ENCODE results near the gene TBC1D1.

The TBC1D1 gene

GRCh38 chr4:37896206-37896860 is 5.4 kb downstream of the TBC1D1 start:
- H3K9me3 ChIP-seq (ENCODE audit: control insufficient read depth, insufficient read depth, low read length): no peaks in the 10 kb centered on the region
- no peaks in the 10 kb centered on the region for H3K36me3 ChIP-seq (ENCODE audit: insufficient read depth, low read length)
- no peak overlapping the region for H3K9ac ChIP-seq (ENCODE audit: low read depth, low read length)
- no peaks in the 10 kb centered on the region for H3K4me1 ChIP-seq (ENCODE audit: insufficient read depth, low read length)

GRCh38 chr4:37902212-37902611 is 11.3 kb downstream of the TBC1D1 start:
- Histone ChIP-seq H3K9ac (ENCODE audit: low read depth, low read length) (no peak overlapping the region), H3K36me3 (ENCODE audit: insufficient read depth, low read length) (no peaks in the 10 kb centered on the region), H3K9me3 (ENCODE audit: control insufficient read depth, insufficient read depth, low read length) (no peaks in the 10 kb centered on the region), H3K4me1 (ENCODE audit: insufficient read depth, low read length) (no peaks in the 10 kb centered on the region)

- H3K9me3 ChIP-seq (ENCODE audit: control insufficient read depth, insufficient read depth, low read length): no peaks in the 10 kb centered on the region
These were observed 12.1 kb downstream of the TBC1D1 start for GRCh38 chr4:37902738-37903693.

DNA sequence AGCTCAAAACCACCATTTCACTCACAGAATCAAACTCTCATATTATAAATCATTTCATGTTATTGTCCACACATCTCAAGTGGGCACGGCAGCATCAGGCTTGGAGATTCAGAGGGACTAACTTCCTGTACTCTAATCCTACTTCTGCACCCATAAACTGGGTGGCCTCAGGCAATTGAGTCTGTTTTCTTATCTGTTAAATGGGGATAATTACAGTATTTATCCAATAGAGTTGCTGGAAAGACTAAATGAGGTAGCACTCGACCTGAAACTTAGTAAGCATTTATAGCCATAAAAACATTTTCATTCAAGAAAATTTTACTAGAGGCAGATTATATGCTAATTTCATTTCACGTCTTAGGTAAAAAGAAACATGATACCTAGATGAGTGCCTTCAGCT is 13.0 kb downstream of the TBC1D1 start:
- H3K9ac ChIP-seq (ENCODE audit: low read depth, low read length): no peak overlapping the region
- H3K4me1 ChIP-seq (ENCODE audit: insufficient read depth, low read length): 0 out of 2 replicates have a peak, but pooled peaks cover under 1% of the 10 kb centered on the region
- no peaks in the 10 kb centered on the region for H3K9me3 ChIP-seq (ENCODE audit: control insufficient read depth, insufficient read depth, low read length)
- H3K36me3 ChIP-seq (ENCODE audit: insufficient read depth, low read length): no peaks in the 10 kb centered on the region

More at GRCh38 chr4:37902738-37903693, 12.1 kb downstream of the TBC1D1 start:
- H3K36me3 ChIP-seq (ENCODE audit: insufficient read depth, low read length): no peaks in the 10 kb centered on the region
- no peak overlapping the region for H3K9ac ChIP-seq (ENCODE audit: low read depth, low read length)
- H3K4me1 ChIP-seq (ENCODE audit: insufficient read depth, low read length): no peaks in the 10 kb centered on the region

GRCh38 chr4:37904824-37905223 is 13.9 kb downstream of the TBC1D1 start:
- H3K4me1 ChIP-seq (ENCODE audit: insufficient read depth, low read length): 0 out of 2 replicates have a peak, but pooled peaks cover 6% of the 10 kb centered on the region
- H3K9me3 ChIP-seq (ENCODE audit: control insufficient read depth, insufficient read depth, low read length): no peaks in the 10 kb centered on the region
- H3K9ac ChIP-seq (ENCODE audit: low read depth, low read length): no peak overlapping the region
- H3K36me3 ChIP-seq (ENCODE audit: insufficient read depth, low read length): no peaks in the 10 kb centered on the region

DNA sequence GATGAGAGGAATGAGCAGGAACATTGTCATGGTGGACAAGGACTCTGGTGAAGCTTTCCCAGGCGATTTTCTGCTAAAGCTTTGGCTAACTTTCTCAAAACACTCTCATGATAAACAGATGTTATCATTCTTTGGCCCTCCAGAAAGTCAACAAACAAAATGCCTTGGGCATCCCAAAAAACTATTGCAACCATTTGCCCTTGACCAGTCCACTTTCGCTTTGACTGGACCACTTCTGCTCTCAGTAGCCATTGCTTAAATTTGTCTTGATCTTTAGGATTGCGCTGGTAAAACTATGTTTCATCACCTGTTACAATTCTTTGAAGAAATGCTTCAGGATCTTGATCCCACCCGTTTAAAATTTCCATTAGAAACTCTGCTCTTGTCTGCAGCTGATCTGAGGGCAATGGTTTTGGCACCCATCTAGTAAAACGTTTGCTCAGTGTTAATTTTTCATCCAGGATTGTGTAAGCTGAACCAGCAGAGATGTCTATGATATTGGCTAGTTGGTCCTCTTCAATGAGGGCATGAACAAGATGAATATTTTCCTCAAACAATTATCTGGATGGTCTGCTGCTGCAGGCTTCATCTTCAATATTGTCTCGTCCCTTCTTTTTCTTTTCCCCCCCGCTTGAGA is 14.8 kb downstream of the TBC1D1 start:
- no peaks in the 10 kb centered on the region for H3K36me3 ChIP-seq (ENCODE audit: insufficient read depth, low read length)
- 0 out of 2 replicates have a peak, but pooled peaks cover 6% of the 10 kb centered on the region for H3K4me1 ChIP-seq (ENCODE audit: insufficient read depth, low read length)
- H3K9me3 ChIP-seq (ENCODE audit: control insufficient read depth, insufficient read depth, low read length): no peaks in the 10 kb centered on the region
- H3K9ac ChIP-seq (ENCODE audit: low read depth, low read length): no peak overlapping the region

GRCh38 chr4:37908488-37909331 is 17.8 kb downstream of the TBC1D1 start:
- H3K36me3 ChIP-seq (ENCODE audit: insufficient read depth, low read length): no peaks in the 10 kb centered on the region
- 0 out of 2 replicates have a peak, but pooled peaks cover 6% of the 10 kb centered on the region for H3K4me1 ChIP-seq (ENCODE audit: insufficient read depth, low read length)
- H3K9ac ChIP-seq (ENCODE audit: low read depth, low read length): no peak overlapping the region
- no peaks in the 10 kb centered on the region for H3K9me3 ChIP-seq (ENCODE audit: control insufficient read depth, insufficient read depth, low read length)

DNA sequence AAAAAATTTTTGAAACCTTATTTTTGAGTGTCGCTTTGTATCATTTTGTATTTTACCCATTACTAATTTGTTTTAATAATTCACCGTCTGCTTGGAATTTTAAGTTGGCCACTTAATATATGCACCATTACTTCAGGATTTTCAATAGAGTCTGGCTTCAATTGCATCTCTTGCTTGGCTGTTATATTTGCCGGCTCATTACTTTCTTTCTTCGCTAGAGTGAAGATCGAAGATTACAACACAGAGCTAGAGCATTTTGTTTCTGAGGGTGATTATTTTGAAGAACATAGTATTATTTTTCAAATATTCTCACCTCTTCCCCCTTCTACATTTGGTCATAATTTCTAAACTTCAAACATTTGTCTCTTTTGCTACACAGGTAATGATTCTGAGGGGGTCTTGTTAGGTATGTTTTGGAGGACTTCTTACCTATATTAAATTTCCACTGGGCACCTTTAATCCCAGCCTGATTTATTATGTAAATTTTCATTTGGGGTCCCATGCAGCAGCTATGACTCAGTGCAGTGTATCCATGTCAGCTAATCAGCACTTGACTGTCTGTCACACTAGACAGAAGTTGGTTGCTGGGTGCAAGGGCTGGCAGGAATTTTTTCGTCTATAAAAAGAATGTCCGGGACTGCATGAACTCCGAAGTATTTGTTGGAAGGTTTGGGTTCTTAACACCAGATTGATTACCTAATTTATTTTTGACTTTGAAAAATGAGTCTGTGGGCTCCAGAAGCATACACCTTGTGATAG is 18.6 kb downstream of the TBC1D1 start:
- H3K4me1 ChIP-seq (ENCODE audit: insufficient read depth, low read length): 0 out of 2 replicates have a peak, but pooled peaks cover 6% of the 10 kb centered on the region
- no peaks in the 10 kb centered on the region for H3K9me3 ChIP-seq (ENCODE audit: control insufficient read depth, insufficient read depth, low read length)
- no peaks in the 10 kb centered on the region for H3K36me3 ChIP-seq (ENCODE audit: insufficient read depth, low read length)
- H3K9ac ChIP-seq (ENCODE audit: low read depth, low read length): no peak overlapping the region

DNA sequence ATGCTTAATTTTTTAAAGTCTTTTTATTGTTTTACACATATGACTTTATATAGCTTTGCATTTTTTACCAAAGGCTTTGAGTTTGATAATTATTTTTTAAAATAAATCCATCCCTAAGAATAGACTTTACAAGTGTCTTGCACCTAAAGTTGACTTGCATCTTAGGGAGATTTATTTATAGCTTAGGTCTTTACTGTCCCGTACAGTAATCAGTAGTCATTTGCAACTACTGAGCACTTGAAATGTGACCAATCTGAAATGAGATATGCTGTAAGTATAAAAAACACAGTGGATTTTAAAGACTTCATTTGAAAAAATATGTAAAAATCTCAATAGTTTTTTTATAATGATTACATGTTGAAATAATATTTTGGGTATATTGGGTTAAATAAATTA is 19.2 kb downstream of the TBC1D1 start:
- no peaks in the 10 kb centered on the region for H3K9me3 ChIP-seq (ENCODE audit: control insufficient read depth, insufficient read depth, low read length)

DNA sequence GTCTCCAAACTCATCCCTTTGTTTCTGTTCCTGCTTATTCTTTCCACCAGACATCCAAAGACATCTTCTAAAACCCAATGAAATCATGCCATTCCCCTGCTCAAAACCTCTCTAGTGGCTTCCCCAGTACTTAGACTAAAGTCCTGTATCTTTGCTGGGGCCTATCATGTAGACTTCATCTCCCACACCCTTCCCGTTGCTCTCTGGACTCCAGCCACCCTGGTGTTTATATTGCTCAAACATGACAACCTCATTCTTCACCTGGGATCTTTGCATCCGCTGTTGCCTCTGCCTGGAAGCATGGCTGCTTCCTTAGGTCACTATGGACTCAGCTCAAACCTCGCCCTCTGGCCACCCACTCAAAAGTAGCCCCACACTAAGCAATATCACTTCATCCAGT is 23.7 kb downstream of the TBC1D1 start:
- H3K36me3 ChIP-seq (ENCODE audit: insufficient read depth, low read length): no peaks in the 10 kb centered on the region
- H3K9me3 ChIP-seq (ENCODE audit: control insufficient read depth, insufficient read depth, low read length): no peaks in the 10 kb centered on the region
- H3K9ac ChIP-seq (ENCODE audit: low read depth, low read length): no peak overlapping the region
- no peaks in the 10 kb centered on the region for H3K4me1 ChIP-seq (ENCODE audit: insufficient read depth, low read length)

More for the DNA sequence above, 19.2 kb downstream of the TBC1D1 start:
- Histone ChIP-seq H3K36me3 (ENCODE audit: insufficient read depth, low read length) (no peaks in the 10 kb centered on the region), H3K4me1 (ENCODE audit: insufficient read depth, low read length) (0 out of 2 replicates have a peak, but pooled peaks cover 6% of the 10 kb centered on the region), H3K9ac (ENCODE audit: low read depth, low read length) (no peak overlapping the region)

- Histone ChIP-seq H3K9ac (ENCODE audit: low read depth, low read length) (no peak overlapping the region), H3K36me3 (ENCODE audit: insufficient read depth, low read length) (no peaks in the 10 kb centered on the region), H3K4me1 (ENCODE audit: insufficient read depth, low read length) (no peaks in the 10 kb centered on the region), H3K9me3 (ENCODE audit: control insufficient read depth, insufficient read depth, low read length) (no peaks in the 10 kb centered on the region)
These were observed 26.5 kb downstream of the TBC1D1 start for GRCh38 chr4:37917388-37917787.

DNA sequence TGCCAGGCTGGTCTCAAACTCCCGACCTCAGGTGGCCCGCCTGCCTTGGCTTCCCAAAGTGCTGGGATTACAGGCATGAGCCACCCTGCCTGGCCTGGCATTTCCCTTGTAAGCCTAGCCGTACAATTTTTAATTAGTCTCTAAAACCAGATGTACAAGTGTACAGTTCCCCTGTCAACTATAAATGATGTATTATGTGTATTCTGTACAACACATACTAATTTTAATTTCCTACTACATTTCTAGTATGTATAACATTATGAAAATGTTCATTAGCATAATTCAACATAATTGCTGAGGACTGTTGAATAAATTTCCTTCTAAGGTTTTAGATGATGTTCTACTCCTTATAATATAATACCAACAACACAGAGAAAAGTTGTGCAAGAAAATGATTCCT is 27.8 kb downstream of the TBC1D1 start:
- no peaks in the 10 kb centered on the region for H3K9me3 ChIP-seq (ENCODE audit: control insufficient read depth, insufficient read depth, low read length)
- H3K4me1 ChIP-seq (ENCODE audit: insufficient read depth, low read length): no peaks in the 10 kb centered on the region
- no peak overlapping the region for H3K9ac ChIP-seq (ENCODE audit: low read depth, low read length)
- H3K36me3 ChIP-seq (ENCODE audit: insufficient read depth, low read length): no peaks in the 10 kb centered on the region

GRCh38 chr4:37922328-37922727 is 31.4 kb downstream of the TBC1D1 start:
- Histone ChIP-seq H3K36me3 (ENCODE audit: insufficient read depth, low read length) (no peaks in the 10 kb centered on the region), H3K9ac (ENCODE audit: low read depth, low read length) (no peak overlapping the region), H3K4me1 (ENCODE audit: insufficient read depth, low read length) (no peaks in the 10 kb centered on the region), H3K9me3 (ENCODE audit: control insufficient read depth, insufficient read depth, low read length) (no peaks in the 10 kb centered on the region)
